ENCODE measurements around the gene SH2B3. TPM values are rescaled to one million over a fixed set of nuclear protein-coding genes. Genes with fewer than 3 reads are reported as not detected.

The SH2B3 gene
- total RNA-seq, 1 donor from 2014 or later, result 24.1 TPM

- H3K27me3 ChIP-seq, result no peaks in the 10 kb centered on the region
- no peak overlapping the region for H3K4me3 ChIP-seq
- intact Hi-C loops (cut with DNase I), result loop anchor here (5.0 to 10.0 kb wide), 2 partner anchors 143 to 295 kb away; partner anchors contain the start of genes ACAD10 and BRAP
- no peaks in the 10 kb centered on the region for H3K36me3 ChIP-seq
- TF ChIP-seq POLR2AphosphoS5 (IDR thresholded peaks at IDR 0.05; ENCODE audit: insufficient read depth in 1 of 2, low read depth in 1 of 2) (no peak), CTCF (IDR thresholded peaks at IDR 0.05) (no peak), POLR2A (IDR thresholded peaks at IDR 0.05) (no peak)
- H3K9me3 ChIP-seq, result no peaks in the 10 kb centered on the region
- DNase-seq (ENCODE audit: extremely low spot score in 2 of 2), result no peak
- no peaks in the 10 kb centered on the region for H3K4me1 ChIP-seq
- H3K27ac ChIP-seq, result no peak overlapping the region
Observed at GRCh38 chr12:111389635-111390034, 16.1 kb upstream of the SH2B3 start.

GRCh38 chr12:111390910-111391309 lies 14.8 kb upstream of the SH2B3 start:
- TF ChIP-seq POLR2A (IDR thresholded peaks at IDR 0.05) (no peak), POLR2AphosphoS5 (IDR thresholded peaks at IDR 0.05; ENCODE audit: insufficient read depth in 1 of 2, low read depth in 1 of 2) (no peak), CTCF (IDR thresholded peaks at IDR 0.05) (no peak)

DNA sequence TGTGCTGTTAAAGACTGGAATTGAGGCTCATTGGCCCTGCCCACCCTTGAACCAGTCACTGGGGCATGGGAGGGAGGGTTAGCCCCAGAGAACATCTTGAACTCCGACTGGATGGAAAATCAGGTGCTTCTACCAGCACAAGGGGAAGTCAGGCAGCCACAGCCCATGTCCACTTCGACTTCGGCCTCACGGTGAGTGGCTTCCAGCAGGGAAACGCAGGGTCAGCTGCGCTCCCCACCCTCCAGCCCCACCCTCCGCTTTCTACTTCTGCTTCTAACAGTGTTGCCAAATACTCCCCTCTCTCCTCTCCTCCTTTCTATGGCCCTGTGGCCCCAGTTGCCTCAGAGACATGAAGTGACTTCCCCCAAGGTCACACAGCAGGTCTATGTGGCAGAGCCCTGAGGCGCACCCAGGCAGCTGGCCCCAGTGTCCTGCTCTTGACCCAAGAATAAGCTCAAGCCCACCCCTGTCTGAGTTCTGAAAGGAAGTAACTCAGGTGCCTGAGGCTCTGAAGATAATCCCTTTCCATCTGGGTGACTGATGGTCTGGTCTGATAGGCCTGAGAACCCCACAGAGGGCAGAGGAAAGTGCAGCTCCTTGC lies 11.9 kb upstream of the SH2B3 start:
- TF ChIP-seq POLR2AphosphoS5 (IDR thresholded peaks at IDR 0.05; ENCODE audit: insufficient read depth in 1 of 2, low read depth in 1 of 2), result no peak
- TF ChIP-seq CTCF (IDR thresholded peaks at IDR 0.05), result no peak
- TF ChIP-seq POLR2A (IDR thresholded peaks at IDR 0.05), result no peak
- no peaks in the 10 kb centered on the region for H3K9me3 ChIP-seq
- H3K4me1 ChIP-seq, result peaks cover 14% of the 10 kb centered on the region
- H3K27ac ChIP-seq, result no peak overlapping the region
- H3K36me3 ChIP-seq, result no peaks in the 10 kb centered on the region
- H3K27me3 ChIP-seq, result no peaks in the 10 kb centered on the region
- intact Hi-C loops (cut with DNase I), result loop anchor here (5.0 to 10.0 kb wide), 2 partner anchors 139 to 291 kb away; partner anchors contain the start of genes ACAD10 and BRAP
- DNase-seq (ENCODE audit: extremely low spot score in 2 of 2), result no peak
- H3K4me3 ChIP-seq, result no peak overlapping the region

More at GRCh38 chr12:111390910-111391309, 14.8 kb upstream of the SH2B3 start:
- Histone ChIP-seq H3K27ac (no peak overlapping the region), H3K9me3 (no peaks in the 10 kb centered on the region), H3K36me3 (no peaks in the 10 kb centered on the region), H3K4me1 (no peaks in the 10 kb centered on the region), H3K27me3 (no peaks in the 10 kb centered on the region), H3K4me3 (no peak overlapping the region)
- DNase-seq (ENCODE audit: extremely low spot score in 2 of 2), result no peak
- intact Hi-C loops (cut with DNase I), result loop anchor here (5.0 to 10.0 kb wide), 2 partner anchors 141 to 294 kb away; partner anchors contain the start of genes ACAD10 and BRAP

DNA sequence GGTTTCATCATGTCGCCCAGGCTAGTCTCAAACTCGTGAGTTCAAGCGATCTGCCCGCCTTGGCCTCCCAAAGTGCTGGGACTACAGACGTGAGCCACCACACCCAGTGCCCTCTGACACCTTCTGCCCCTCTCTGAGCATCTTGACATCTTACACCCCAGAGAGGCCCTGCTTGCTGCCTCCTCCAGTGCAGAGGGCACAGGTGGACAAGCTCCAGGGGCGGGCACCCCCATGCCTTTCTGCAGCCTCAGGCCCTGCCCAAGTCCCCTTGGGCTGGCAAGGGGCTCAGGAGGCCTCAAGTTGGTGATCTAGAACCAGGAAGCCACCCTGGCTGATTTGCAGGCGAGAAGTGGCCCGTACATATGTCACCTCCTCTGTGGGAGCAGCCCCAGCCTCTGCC lies 11.2 kb upstream of the SH2B3 start:
- intact Hi-C loops (cut with DNase I), result loop anchor here (5.0 to 10.0 kb wide), 2 partner anchors 138 to 290 kb away; partner anchors contain the start of genes ACAD10 and BRAP
- H3K27me3 ChIP-seq, result no peaks in the 10 kb centered on the region
- H3K27ac ChIP-seq, result no peak overlapping the region
- no peak for TF ChIP-seq POLR2AphosphoS5 (IDR thresholded peaks at IDR 0.05; ENCODE audit: insufficient read depth in 1 of 2, low read depth in 1 of 2)
- no peak for TF ChIP-seq CTCF (IDR thresholded peaks at IDR 0.05)
- no peak for TF ChIP-seq POLR2A (IDR thresholded peaks at IDR 0.05)
- peaks cover 14% of the 10 kb centered on the region for H3K4me1 ChIP-seq
- no peaks in the 10 kb centered on the region for H3K36me3 ChIP-seq
- no peaks in the 10 kb centered on the region for H3K9me3 ChIP-seq
- H3K4me3 ChIP-seq, result no peak overlapping the region
- no peak for DNase-seq (ENCODE audit: extremely low spot score in 2 of 2)

Data from vagina (tissue), 2 donors.